GM19397 (cell line): Measurements from ENCODE around the gene NTNG1.

Experiments used
- ATAC-seq: cut with Tn5 transposase; IDR thresholded peaks from one replicate; pipeline ENCODE4 v1.9.1; 2021; ENCODE audit warnings: mild to moderate bottlenecking, moderate library complexity; ENCODE audit not compliant: unreplicated experiment

Gene NTNG1

DNA sequence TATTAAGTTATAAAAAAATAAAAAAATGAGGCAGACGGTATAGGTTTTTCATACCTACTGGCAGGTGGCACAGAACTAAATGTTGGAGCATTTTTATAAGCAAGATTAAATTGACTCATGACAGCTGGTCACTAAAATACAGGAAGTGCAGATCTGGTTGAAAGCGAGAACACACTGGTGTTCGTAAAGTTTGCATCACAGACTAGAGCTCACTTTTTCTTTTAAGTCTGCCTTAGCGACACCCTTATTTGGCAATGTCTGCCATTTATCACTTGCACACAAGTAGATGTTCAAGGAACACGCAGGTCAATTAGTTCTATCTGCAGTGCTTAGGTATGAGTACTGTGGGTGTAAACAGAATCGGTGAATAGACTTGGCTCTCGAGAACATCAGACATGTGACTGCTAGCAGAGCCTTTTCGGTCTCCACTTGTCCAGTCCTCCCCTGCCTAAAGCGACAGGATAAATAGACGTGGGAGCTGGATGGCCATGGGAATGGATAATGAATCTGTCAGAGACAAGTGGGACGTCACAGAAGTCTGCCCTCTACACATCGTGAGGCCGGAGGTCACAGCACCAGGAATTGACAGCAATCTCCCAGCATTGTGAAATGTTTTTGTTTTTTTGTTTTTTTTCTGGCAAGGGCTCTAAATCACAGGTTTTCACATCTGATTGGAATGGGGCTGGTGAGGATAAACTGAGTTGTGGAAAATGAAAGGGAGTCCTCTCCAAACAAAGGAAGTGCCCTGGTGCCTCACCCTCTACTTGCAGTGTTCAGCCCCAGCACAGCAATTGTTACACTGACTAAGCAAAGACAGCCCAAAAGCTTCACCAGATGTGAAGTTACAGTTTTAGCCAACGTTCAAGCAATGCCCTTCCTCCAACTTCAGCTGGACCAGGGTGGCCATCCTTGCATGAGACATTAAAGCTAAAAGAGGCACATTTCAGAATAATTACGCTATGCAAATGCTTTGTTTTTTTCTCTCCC, 248.9 kb downstream of the NTNG1 start:
- ATAC-seq = no peak

DNA sequence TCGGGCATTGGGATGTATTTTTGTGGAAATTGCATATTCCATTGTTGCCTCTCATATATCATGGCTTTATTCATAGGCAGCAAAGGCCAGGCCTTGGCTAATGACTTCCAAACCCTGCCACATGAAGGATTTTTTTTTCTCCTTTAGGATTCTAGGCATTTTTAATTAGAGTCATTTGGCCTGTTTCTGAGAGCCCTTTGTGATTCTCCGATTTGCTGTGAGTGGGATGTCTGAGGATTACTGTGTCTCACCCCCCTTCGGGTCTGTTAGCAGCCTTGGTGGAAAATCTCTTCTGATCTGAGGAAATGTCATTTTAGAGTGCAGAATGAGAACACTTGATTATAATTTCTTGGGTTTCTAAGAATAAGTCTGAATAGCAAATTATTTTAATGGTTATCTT, 253.5 kb downstream of the NTNG1 start:
- no peak for ATAC-seq

DNA sequence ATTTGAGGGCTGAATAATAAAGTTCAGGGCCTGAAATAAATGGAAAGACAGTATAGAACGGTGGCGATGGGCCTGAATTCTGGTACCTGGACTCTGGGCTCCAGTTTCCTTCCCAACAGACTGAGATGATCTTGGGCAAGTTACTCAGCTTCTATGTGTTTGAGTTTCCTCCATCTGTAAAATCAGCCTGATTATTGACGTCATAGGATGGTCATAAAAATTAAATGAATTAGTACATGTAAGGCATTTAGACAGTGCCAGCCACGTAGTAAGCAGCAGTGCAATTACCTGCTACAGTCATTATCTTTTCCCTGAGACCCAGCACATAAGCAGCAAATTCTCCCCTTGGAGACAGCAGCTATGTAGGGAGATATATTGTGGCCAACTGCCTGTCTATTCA, 260.9 kb downstream of the NTNG1 start:
- no peak for ATAC-seq

DNA sequence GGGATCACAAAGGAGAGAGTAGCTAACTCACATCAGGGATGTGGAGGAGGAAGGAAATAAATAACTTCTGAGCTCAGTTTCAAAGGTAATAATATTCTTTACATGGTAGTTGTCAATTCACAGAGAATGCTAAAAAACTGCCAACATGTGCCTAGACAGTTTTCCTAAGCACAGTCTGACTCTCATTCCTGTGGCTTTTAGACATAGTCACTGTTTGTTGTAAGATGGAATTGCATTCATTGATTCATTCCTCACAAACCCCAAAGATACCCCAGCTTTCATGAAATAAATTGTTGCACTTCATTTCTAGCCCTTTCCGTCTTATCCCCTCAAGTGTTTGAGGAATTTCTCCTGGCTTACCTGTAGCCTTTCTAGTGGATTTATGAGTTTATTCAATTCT, 263.9 kb downstream of the NTNG1 start:
- no peak for ATAC-seq

DNA sequence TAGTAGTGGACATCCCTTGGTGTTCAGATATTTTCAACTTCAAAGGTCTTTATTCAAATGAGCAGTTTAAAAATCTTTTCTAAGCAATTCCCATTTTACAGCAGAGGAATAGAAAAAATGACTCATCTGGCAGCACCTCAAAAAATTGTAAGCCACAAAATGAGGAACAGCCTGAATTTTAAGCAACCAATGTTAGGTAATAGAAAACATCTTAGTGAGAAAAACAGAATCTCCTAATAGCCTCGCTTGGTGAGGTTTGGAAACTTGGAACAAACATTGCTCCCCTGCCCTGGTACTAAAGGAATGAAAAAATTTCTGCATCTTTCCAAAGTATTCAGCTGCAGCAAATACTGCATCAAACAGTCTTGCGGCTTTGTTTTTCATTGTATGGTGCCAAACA, 264.4 kb downstream of the NTNG1 start:
- no peak for ATAC-seq

DNA sequence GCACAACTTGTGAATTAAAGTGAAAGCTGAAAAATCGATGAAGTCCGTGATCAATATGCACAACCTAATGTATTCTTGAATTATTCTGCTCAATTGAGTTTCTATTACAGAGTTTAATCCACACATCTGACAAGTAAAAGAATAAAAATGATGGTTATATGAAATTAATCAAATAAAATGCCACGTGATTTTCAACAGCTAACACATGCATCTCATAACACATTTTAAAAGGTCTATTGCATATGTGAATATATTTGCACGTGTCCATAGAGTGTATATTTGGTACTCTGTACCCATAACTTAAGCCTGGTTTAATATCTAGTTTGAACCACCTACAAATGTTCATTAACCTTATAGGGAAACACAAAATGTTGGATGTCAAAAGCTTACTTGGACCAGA, 266.2 kb downstream of the NTNG1 start:
- ATAC-seq = no peak

DNA sequence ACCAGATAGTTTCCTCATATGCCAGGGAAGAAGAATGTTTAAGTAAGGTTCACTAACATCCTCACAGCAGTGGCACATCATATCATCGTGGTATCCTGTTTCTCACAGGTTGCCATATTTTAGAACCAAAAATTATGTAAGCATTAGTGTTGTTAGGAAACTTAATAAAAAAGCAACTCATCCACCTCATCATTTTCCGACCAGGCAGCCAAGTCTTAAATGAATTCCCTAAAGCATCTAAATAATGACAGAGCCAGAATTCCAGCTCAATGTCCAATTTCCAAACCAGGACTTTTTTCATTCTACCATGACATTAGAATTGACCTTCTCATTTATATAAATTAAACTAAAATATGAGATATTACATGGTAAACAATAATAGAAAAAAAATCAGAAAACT, 272.7 kb downstream of the NTNG1 start:
- ATAC-seq = no peak

DNA sequence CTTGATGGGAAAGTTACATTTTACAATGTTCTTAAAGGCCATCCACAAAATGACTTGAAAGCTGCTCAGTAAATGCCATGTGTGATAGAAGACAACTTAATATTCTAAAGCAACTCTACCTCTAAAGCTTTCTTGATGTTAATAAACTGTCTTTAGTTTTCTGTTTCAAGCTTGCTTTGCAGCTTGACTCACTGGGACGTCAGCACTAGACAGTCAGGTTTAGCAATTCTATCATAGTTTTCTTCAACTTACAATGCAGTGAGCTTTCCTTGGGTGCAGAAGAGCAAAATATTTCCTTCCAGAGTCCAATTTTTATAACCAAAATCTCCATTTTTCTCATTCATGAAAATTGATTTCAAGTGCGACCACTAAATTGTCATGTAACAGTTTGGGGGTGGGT, 273.1 kb downstream of the NTNG1 start:
- no peak for ATAC-seq

DNA sequence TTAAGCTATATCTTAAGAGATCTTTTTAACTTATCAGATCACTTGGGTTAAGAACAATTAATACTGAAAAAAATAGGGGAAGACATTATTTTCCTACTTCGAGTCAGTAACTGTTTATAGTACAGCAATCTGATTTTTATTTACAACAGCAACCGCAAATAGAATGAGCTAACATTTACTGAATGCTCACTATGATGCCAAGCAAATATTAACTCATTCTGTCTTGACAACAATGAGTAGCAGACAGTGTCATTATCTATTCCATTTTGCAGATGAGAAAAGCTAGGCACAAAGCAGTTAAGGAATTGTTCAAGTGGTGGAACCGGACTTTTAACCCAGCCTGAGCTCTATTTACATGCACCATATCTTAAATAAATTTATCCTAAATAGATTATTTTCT, 273.7 kb downstream of the NTNG1 start:
- no peak for ATAC-seq

DNA sequence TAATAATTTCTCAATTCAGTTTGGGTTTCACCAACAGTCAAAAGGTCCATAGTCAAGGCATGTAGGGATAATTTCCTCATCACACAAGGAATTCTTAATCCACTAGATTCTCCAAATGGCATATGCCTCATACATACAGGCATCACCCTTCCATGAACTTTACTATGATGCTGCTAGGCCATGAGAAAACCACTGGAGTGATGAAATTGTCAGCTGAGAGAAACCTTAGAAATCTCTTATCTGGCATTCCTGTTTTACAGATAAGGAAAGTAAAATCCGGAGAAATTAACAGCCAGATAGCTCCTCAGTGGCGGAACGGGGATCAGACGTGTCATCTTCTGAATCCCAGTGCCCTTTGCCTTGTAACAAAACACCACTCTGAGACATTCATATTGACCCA, 274.4 kb downstream of the NTNG1 start:
- no peak for ATAC-seq

DNA sequence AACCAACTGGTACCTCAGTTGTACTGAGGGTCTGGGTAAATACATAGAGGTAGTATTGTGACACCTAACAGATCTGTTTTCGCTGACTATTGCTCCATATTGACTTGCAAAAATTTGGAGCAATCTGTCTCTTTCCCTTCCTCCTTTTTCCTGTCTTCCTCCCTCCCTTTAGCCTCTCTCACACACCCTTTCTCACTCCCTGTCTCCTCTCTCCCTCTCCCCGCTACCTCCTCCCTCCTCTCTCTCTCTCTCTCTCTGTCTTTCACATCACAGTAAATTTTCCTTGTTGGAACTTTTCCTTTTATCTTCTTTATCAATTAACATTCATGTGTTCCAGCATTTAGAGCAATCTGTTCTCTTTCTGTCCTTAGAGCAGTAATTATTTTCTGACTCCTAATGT, 278.2 kb downstream of the NTNG1 start:
- ATAC-seq = no peak

DNA sequence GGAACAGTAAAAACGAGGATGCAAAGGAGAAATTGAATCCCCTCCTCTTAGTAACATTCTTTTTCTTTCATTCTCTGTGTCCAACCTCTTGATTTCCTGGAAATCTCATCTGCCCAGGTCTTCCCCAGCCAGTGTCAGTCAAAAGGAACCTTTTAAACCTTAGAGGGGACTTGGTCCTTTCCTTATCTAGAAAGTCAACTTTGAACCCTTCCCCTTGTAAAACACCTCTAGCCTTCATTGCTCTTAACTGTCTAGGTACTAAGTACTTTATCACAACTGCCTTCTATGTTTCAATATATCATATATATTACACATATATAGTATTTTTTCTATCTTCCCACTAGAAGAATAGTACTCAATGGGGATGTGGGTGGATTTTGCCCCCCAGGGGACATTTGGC, 282.1 kb downstream of the NTNG1 start:
- ATAC-seq = no peak

DNA sequence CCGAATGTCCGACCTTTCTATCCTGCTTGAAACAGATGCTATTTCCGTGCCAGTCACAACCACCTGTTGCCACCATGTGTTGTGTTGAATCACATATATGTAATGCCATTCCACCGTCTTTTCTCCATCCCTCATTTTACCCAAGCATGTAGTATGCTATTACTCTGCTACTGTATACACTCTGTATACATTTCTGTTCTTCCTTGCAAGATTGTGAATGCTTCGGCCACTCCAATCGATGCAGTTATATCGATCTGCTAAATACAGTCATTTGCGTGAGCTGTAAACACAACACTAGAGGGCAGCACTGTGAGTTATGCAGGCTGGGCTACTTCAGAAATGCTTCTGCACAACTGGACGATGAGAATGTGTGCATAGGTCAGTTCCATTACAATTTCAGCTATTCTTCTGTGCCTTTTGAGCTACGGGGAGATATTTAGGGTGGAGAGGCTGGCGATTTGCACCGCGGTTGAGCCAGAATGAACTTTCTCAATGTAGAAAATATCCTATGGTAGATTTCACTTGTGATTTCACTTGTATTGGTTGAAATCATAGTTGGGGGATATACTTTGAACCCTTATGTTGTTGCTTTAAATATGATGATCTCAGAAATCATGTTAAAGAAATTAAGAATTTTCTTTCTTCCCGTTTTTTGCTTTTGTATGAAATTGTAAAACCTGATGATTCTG, 289.8 kb downstream of the NTNG1 start:
- peak; percentile 87 for ATAC-seq

DNA sequence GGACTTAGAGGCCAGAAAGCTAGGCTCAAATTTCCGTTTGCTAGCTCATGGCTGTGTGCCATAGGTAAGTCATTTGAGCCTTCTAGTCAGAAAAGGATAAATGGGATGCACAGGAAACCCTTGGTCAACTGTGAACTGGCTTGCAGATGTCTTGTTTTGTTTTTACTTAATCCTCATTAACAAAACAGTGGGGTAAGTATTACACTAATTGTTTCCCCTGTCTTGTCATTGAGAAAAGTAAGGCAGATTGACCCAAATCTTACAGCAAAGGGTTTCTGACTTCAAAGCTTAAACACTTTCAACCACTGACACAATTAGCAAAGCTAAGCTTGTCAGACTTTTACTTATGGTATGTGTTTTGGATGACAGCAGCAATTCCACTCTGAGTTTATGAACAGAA, 291.3 kb downstream of the NTNG1 start:
- no peak for ATAC-seq

DNA sequence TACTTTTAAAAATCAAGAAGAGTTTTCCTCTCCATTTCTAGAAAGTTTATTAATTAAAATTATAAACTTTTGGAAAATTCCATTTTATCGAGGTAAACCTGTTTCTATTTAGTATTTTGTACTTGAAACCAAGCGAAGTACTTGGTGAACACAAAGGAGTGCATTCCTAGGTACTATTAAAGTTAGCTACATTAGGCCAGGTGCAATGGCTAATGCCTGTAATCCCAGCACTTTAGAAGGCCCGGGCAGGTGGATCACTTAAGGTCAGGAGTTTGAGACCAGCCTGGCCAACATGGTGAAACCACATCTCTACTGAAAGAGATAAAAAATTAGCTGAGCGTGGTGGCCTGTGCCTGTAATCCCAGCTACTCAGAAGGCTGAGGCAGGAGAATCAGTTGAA, 292.2 kb downstream of the NTNG1 start:
- no peak for ATAC-seq

DNA sequence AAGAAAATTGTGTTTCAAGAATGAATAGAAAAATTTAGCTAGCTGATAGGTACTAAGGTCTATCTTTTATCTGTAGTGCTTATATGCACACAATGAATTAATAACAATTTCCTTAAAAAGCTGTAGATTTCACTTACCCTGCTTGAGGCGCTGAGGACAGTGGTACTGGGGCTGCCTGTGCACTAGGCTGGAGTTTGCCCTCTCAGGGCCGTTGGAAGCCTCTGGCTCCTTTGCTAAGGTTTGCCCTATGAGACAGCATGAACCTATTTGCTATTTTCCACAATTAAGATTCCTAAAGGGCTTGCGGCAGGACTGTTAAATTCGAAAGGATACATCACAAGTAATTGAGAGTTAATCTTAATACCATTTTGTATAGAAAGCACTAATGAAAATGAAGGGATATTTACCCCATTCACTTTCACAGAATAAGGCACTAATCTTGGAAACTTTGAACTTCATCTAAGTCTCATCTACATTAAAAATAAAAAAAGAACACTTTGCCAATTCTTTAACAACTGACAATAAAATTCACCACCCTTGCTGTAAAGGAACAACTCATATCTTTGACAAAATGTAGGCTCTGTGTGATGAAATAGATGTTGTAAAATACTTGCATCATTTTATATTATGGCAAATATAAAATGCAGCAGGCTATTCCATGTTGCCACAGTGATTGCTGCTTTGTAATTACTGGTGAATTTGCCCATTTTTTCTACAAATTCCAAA, 293.0 kb downstream of the NTNG1 start:
- no peak for ATAC-seq

DNA sequence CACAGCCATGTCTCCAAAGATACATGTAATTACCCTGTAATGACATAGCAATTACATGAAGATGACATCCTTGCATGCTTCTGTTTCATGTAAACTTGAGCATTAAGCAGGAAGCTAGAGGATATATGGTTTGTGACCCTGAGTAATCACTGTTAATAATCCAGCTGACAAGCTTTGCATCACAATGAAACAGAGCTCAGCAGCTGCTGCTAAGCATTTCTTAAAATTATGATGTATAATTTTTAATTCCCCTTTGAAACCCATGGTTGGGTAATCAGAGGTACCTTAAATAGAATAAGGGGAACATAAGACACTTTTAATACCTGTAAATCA, 293.5 kb downstream of the NTNG1 start:
- no peak for ATAC-seq

DNA sequence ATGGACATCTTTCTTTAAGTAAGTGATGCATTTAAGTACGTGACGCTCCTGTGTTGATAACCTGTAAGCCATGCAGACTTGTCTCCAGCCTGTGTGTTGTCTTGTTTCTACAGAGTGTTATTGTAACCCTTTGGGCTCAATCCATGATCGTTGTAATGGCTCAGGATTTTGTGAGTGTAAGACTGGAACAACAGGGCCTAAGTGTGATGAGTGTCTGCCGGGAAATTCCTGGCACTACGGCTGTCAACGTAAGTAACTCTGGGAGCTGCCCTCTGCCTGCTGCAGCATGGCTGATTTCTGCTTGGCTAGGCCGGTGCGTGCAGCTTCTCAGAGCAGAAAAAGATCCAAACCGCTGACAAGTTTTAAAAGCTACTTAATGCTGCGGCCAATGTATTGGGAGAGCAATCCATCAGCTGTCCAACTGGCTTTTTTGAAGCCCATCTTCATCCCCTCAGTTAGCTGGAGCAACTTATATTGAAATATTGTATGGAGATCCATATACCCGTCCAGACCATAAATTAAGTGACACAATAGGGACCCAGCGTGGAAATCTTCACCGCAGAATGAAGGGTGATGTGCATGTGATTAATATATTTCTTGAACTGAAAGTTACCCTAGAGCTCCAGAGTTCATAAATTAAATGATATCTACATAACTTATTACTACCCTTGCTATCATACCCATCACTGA, 295.9 kb downstream of the NTNG1 start:
- ATAC-seq = no peak

DNA sequence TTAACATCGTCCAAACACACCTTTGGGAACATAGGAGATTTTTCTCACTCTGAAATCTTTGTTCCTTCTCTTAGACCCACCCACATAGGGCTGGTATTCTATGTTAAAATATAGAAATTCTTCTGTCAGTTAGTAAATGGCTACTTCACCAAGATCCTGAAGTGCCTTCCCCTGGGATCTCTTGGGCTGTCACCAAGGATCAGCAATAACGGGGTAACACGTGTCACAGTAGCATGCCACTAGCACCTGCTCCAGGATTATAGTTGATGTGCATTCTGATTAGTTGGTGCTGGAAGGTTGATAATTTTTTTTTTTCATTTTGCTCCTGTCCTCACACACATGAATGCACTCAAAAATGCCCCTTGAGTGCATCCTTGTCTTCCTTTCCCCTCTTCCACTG, 298.7 kb downstream of the NTNG1 start:
- no peak for ATAC-seq

DNA sequence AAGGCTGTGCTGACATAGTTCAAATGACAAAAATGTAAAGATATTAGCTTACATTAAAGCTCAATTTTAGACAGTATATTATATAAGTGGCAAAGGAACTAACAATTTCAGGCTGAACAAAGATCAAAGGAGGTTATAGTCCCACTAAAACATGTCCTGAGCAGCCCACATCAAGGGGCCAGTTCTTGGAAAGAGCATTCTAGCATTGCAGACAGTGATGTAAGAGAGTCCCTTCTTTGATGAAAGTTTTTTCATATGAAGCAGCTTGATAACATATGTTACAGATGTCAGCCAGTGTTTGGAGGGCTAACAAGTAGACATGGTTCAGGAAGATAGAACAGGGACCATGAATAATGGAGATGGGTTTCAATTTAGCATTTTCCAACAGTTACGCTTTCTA, 301.7 kb downstream of the NTNG1 start:
- ATAC-seq = no peak

DNA sequence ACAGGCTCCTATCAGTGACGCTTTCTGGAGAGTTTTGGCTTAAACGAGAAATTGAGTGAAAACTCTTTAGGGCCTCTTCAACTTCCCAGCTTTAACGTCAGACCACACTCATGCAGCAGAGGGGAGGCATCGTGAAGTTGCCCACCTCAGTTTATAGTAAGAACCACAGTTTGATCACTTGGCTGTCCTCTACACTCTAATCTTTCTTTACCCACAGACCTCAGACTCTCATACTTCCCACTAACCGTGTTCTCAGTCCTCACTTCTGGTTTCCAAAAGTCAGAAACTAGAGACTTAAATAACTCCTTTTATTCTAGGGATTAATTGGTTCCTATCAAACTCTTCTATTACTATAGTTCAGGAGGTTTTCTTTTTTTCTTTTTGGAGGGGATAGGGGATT, 302.2 kb downstream of the NTNG1 start:
- ATAC-seq = no peak
